Stromal cell of bone marrow (primary cell): ENCODE results near the gene SECTM1.
A peak's percentile ranks its signal among the peaks of the same experiment; 100 is the strongest.
"Not testable (repeated sequence)": the region's sequence is repeated elsewhere in the genome, so short reads cannot be mapped to it uniquely, and the experiment has no call there.

ENCODE experiments used
- DNase-seq: peaks from one replicate; pipeline ENCODE4 v3.0.0-alpha.2; 2012; ENCODE audit warnings: low read depth

Gene SECTM1

GRCh38 chr17:82369211-82369610 lies 35.6 kb upstream of the SECTM1 start:
- DNase-seq: no peak

- DNase-seq: no peak
Observed at GRCh38 chr17:82367724-82368524, 34.4 kb upstream of the SECTM1 start.

GRCh38 chr17:82366749-82367148 lies 33.2 kb upstream of the SECTM1 start:
- no peak for DNase-seq

- no peak for DNase-seq
Observed at GRCh38 chr17:82365606-82366295, 32.2 kb upstream of the SECTM1 start.

GRCh38 chr17:82361885-82362633 lies 28.5 kb upstream of the SECTM1 start:
- no peak for DNase-seq

- DNase-seq: not testable (repeated sequence)
Observed at GRCh38 chr17:82359451-82360074, 26.0 kb upstream of the SECTM1 start.

- no peak for DNase-seq
Observed at GRCh38 chr17:82358465-82359350, 25.1 kb upstream of the SECTM1 start, which contains the start of gene TEX19. TEX19 (plus strand) TSS chr17:82359247; CDS start chr17:82362151, 2,904 bp downstream.

- DNase-seq: no peak
Observed at GRCh38 chr17:82357394-82357793, 23.8 kb upstream of the SECTM1 start.

GRCh38 chr17:82356845-82357355 lies 23.3 kb upstream of the SECTM1 start:
- DNase-seq: no peak

GRCh38 chr17:82355770-82356427 lies 22.3 kb upstream of the SECTM1 start:
- DNase-seq: no peak

GRCh38 chr17:82354804-82355308 lies 21.3 kb upstream of the SECTM1 start:
- no peak for DNase-seq

- DNase-seq: no peak
Observed at GRCh38 chr17:82353484-82353883, 19.9 kb upstream of the SECTM1 start.

- peak; percentile 66 for DNase-seq
Observed at GRCh38 chr17:82351713-82352488, 18.3 kb upstream of the SECTM1 start.

- no peak for DNase-seq
Observed at GRCh38 chr17:82351254-82351712, 17.7 kb upstream of the SECTM1 start.

- no peak for DNase-seq
Observed at GRCh38 chr17:82350182-82351030, 16.8 kb upstream of the SECTM1 start.

- no peak for DNase-seq
Observed at GRCh38 chr17:82349287-82349701, 15.7 kb upstream of the SECTM1 start.

GRCh38 chr17:82348866-82349265 lies 15.3 kb upstream of the SECTM1 start:
- DNase-seq: no peak

GRCh38 chr17:82348434-82348833 lies 14.9 kb upstream of the SECTM1 start:
- DNase-seq: no peak
